K562 (cell line): ENCODE measurements around the gene CLIC1. TPM values are rescaled to one million over a fixed set of nuclear protein-coding genes. Genes with fewer than 3 reads are reported as not detected.
A peak's percentile ranks its signal among the peaks of the same experiment; 100 is the strongest.

Experiments
- COPS2 ChIP-seq: fragments of 450-650 bp; conservative IDR thresholded peaks from 2 replicates; pipeline ENCODE4 v1.6.1; 2016; ENCODE audit warnings: mild to moderate bottlenecking, moderate library complexity
- FIP1L1 ChIP-seq: fragments of 200-400 bp; formaldehyde crosslinking; IDR thresholded peaks from 2 replicates; pipeline ENCODE4 v1.6.1; 2018; ENCODE audit warnings: mild to moderate bottlenecking, low read depth, low read length; ENCODE audit not compliant: poor library complexity, severe bottlenecking
- HMGN3 ChIP-seq: IDR thresholded peaks from 2 replicates; pipeline ENCODE4 v1.6.1; 2011; ENCODE audit warnings: borderline replicate concordance, low read depth, mild to moderate bottlenecking, mixed read lengths, low read length; ENCODE audit not compliant: insufficient read length; ENCODE audit errors: extremely low read depth
- HOXB6 ChIP-seq: fragments of 250-450 bp; sonication (Bioruptor Pico); IDR thresholded peaks from 2 replicates; pipeline ENCODE4 v1.5.1; 2022; ENCODE audit warnings: mild to moderate bottlenecking, borderline replicate concordance
- IRF1 ChIP-seq: sonication (generic); formaldehyde crosslinking; IDR thresholded peaks from 2 replicates; pipeline ENCODE4 v1.8.0; 2022; ENCODE audit warnings: missing genetic modification reagents, mild to moderate bottlenecking, borderline replicate concordance
- MAFF ChIP-seq: IDR thresholded peaks from 2 replicates; pipeline ENCODE4 v1.6.1; 2012; ENCODE audit warnings: low read length, improper control_type of control experiment
- PURB ChIP-seq: sonication (generic); formaldehyde crosslinking; IDR thresholded peaks from 2 replicates; pipeline ENCODE4 v1.9.0; 2021; ENCODE audit warnings: low read depth, mild to moderate bottlenecking, missing genetic modification reagents
- SAFB ChIP-seq: fragments of 200-400 bp; formaldehyde crosslinking; IDR thresholded peaks from 2 replicates; pipeline ENCODE4 v1.6.1; 2017; ENCODE audit warnings: low read depth, low read length, borderline replicate concordance
- SIN3B ChIP-seq: fragments of 450-650 bp; IDR thresholded peaks from 2 replicates; pipeline ENCODE4 v1.6.1; 2017; ENCODE audit warnings: low read depth, mild to moderate bottlenecking, moderate library complexity
- SIX5 ChIP-seq, 2 experiments: IDR thresholded peaks; 2 replicates each; pipeline ENCODE4 v1.6.1; 2011; ENCODE audit warnings: low read length in 2 of 2, borderline replicate concordance in 1 of 2, low read depth in 1 of 2, mild to moderate bottlenecking in 1 of 2, moderate library complexity in 1 of 2; ENCODE audit not compliant: insufficient read depth in 1 of 2
- SREBF1 ChIP-seq: fragments of 150-350 bp; IDR thresholded peaks from 2 replicates; pipeline ENCODE4 v1.6.1; 2014; ENCODE audit warnings: antibody characterized with exemption, low read depth, low read length, borderline replicate concordance
- TCF3 ChIP-seq: sonication (generic); formaldehyde crosslinking; IDR thresholded peaks from 2 replicates; pipeline ENCODE4 v1.4.0; 2020; ENCODE audit warnings: mild to moderate bottlenecking, missing genetic modification reagents
- USF1 ChIP-seq: sonication (generic); formaldehyde crosslinking; IDR thresholded peaks from 2 replicates; pipeline ENCODE4 v1.9.0; 2022; ENCODE audit warnings: mild to moderate bottlenecking, missing genetic modification reagents
- VEZF1 ChIP-seq: fragments of 200-800 bp; sonication (Bioruptor generic); IDR thresholded peaks from 2 replicates; pipeline ENCODE4 v1.6.1; 2017; ENCODE audit warnings: missing genetic modification characterization, missing compliant biosample characterization
- WHSC1 ChIP-seq: IDR thresholded peaks from one replicate; pipeline ENCODE4 v1.6.1; 2012; ENCODE audit warnings: low read length, control low read depth, inconsistent platforms
- ZNF584 ChIP-seq: fragments of 200-800 bp; sonication (Bioruptor generic); IDR thresholded peaks from 2 replicates; pipeline ENCODE4 v1.6.1; 2016; ENCODE audit warnings: low read depth, mild to moderate bottlenecking, missing genetic modification characterization, missing compliant biosample characterization
- ZNF609 ChIP-seq: sonication (generic); formaldehyde crosslinking; IDR thresholded peaks from 2 replicates; pipeline ENCODE4 v1.8.1; 2023; ENCODE audit warnings: missing genetic modification reagents, mild to moderate bottlenecking, borderline replicate concordance
- ZNF707 ChIP-seq: fragments of 250-450 bp; sonication (Bioruptor Pico); conservative IDR thresholded peaks from 2 replicates; pipeline ENCODE4 v1.8.0; 2022; ENCODE audit warnings: inconsistent platforms, mild to moderate bottlenecking, moderate library complexity
- ZNF75A ChIP-seq: fragments of 450-650 bp; formaldehyde crosslinking; IDR thresholded peaks from 2 replicates; pipeline ENCODE4 v1.4.0; 2020; ENCODE audit warnings: mild to moderate bottlenecking
- polyA plus RNA-seq, 8 experiments: library from polyadenylated mRNA; depleted of rRNA in 4 of 8; stranded (reverse) in 5 of 8; unstranded in 3 of 8; fragments of >200 nt; fragmentation: Nextera tagmentation in 2 of 8; fragmentation: Illumina TruSeq in 1 of 8; extraction: Ambion mirVana in 2 of 8; extraction: Trizol in 1 of 8; gene quantifications; 2 replicates each; pipeline versions ENCODE4 v1.2.1 to v1.2.3, GENCODE V29; 2011 to 2014; ENCODE audit warnings: inconsistent platforms in 1 of 8, missing spikeins in 1 of 8
- total RNA-seq, 7 experiments: library from RNA; depleted of rRNA in 6 of 7; stranded (reverse); fragments of >200 nt in 6 of 7; fragmentation: Illumina TruSeq in 2 of 7; extraction: Trizol in 2 of 7; gene quantifications; 2 replicates each; pipeline versions ENCODE4 v1.2.1 to v1.2.3, GENCODE V29; 2011 to 2021; ENCODE audit warnings: low replicate concordance in 1 of 7

Gene CLIC1
- total and polyA plus RNA-seq, 9 of the 15 experiments (the other 6 are each of a cell fraction or from before 2014, with no cell fraction given): 1,267 to 2,419 (median 1,808) TPM

- TF ChIP-seq TCF3 (no peak), PURB (CRISPR knock-in tag) (no peak), IRF1 (CRISPR knock-in tag) (no peak), HOXB6 (no peak), VEZF1 (CRISPR knock-in tag) (no peak), USF1 (CRISPR knock-in tag) (peak; percentile 42; the same call in 1 of the 2 replicates), ZNF75A (CRISPR knock-in tag) (no peak), SIN3B (no peak), ZNF609 (CRISPR knock-in tag) (peak; percentile 66; the same call in 1 of the 2 replicates), HMGN3 (no peak), SREBF1 (no peak), ZNF584 (no peak), ZNF707 (CRISPR knock-in tag) (no peak), FIP1L1 (peak; percentile 33), SAFB (no peak), MAFF (no peak), WHSC1 (no peak), SIX5 (IDR thresholded peaks at IDR 0.05; ENCODE audit: borderline replicate concordance in 1 of 2, insufficient read depth in 1 of 2, low read depth in 1 of 2, low read length in 2 of 2) (no peak), COPS2 (no peak)
These were observed 8.3 kb downstream of the CLIC1 start (continued) for GRCh38 chr6:31727717-31728671.
